Left renal cortex interstitium (tissue), 4 donors: ENCODE measurements around the gene BACE2. TPM values are rescaled to one million over a fixed set of nuclear protein-coding genes. Genes with fewer than 3 reads are reported as not detected.
A peak's percentile ranks its signal among the peaks of the same experiment; 100 is the strongest.
"Not testable (repeated sequence)": the region's sequence is repeated elsewhere in the genome, so short reads cannot be mapped to it uniquely, and the experiment has no call there.

ENCODE experiments used
- DNase-seq, 4 donors: peaks; one replicate each; pipeline ENCODE4 v3.0.0-alpha.2; 2013; ENCODE audit warnings: low read depth in 4 of 4, low spot score in 2 of 4, missing footprints in 1 of 4
- polyA plus RNA-seq, 4 donors: library from polyadenylated mRNA; unstranded; fragments of 120-200 nt; gene quantifications; one replicate each; pipeline ENCODE4 v1.2.1, GENCODE V29; 2013; ENCODE audit not compliant: insufficient read length in 4 of 4

Gene BACE2
- polyA plus RNA-seq, 4 donors, result 24.6 to 34.0 (median 28.6) TPM

DNA sequence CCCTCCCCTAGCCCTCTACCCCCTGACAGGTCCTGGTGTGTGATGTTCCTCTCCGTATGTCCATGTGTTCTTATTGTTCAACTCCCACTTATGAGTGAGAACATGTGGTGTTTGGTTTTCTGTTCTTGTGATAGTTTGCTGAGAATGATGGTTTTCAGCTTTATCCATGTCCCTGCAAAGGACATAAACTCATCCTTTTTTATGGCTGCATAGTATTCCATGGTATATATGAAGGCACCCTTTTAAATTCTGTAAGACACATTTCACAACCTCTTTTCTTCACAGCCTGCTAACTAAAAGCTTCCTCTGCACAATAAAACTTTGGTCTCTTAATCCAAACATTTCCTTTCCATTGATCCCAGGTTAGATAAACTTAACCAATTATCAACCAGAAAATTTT lies 88.3 kb downstream of the BACE2 start:
- DNase-seq, result not testable (repeated sequence)

DNA sequence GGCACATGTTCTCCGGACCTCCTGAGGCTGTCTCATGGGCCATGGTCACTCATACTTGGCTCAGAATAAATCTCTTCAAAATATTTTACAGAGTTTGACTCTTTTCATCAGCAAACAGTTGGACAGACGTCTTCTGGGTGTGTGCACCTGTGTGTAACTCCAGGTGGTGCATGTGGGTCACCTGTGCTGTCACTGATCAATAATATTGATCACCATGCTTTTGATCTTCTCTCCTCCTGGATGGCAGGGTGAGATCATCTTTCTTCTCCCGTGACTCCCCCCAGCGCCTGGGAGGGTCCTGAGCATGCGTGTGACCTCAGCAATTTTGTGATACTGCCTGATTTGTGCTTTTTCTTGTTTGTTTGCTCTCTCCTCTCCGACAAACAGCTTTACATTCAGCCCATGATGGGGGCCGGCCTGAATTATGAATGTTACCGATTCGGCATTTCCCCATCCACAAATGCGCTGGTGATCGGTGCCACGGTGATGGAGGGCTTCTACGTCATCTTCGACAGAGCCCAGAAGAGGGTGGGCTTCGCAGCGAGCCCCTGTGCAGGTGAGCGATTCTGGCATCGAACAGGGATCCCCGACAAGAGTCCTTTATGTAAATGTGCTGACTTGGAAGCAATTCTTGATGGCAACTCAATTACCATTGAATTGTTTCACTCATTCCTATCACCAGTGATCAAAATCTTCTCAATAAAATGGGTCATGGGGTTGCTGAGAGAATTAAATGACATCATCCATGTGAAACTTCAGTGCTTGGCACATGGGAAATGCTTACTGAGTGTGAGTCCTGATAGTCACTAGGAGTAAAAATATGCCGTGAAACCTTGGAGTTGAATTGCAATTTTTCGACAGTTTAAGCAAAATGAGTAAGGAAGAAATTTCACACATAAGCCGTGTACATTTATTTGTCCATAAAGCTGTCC lies 89.1 kb downstream of the BACE2 start:
- no peak for DNase-seq

DNA sequence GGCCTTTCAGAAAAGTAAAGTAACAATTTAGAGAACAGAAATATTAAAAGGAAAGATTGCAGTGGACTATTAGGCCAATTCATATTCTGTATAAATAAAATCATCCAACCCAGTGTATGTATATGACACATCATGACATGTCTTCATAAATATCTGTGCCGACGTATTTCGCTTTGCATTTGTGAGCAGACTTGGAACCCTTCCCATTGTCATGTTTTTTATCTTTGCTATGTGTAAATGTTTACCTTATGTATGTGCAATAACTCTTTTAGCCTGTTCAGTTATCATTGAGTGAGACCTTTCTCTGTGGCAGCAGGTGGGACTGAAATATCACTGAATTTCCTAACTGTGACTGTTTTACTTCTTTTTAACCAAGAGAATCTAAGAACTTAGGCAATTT lies 90.7 kb downstream of the BACE2 start:
- no peak for DNase-seq

DNA sequence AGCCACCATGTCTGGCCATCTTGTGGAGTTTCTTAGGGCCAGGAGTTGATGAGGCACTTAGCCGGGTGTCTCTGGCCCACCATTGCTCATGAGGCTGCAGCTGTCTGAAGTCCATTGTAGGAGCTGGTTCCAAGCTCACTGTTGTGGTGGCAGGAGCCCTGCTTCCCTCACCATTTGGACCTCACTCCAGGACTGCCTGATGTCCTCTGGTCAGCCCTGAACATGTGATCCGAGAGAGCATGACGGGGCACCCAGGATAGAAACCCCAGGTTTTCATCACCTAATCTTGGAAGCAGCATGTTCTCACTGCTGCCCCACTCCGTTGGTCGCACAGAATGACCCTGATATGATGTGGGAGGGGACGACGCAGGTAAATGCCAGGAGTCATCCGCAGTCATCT lies 92.5 kb downstream of the BACE2 start:
- DNase-seq, result no peak

DNA sequence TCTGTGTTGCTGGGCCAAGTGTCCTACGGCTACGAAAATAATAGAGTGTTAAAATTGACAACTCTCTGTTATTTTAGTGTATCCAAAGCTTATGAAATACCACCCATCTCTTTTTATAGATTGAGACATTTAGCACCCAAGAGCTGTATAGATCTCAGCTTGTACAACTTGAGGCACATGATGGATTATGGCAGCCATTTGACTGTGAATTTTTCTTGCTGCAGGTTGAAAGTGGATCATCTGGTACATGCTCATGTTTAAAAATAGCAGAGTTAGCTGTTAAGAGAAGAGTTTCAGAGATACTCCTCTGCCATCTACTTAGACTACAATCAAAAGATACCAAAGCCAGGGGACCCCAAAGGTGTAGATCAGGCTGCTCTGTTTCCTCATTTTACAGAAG lies 99.4 kb downstream of the BACE2 start:
- no peak for DNase-seq

DNA sequence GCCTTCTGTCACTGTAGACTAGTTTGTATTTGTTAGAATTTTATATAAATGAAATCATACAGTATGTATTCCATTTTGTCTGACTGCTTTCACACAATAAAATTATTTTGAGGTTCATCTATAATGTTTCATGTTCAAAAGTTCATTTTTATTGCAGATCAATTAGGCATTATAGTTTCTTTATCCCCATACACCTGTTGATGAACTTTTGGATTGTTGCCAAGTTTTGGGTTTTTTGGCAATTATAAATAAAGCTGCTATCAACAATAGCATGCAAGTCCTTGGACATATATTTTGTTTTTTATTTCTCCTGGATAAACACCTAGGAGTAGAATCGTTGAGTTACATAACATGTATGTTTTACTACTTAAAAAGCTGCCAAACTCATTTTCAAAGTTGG lies 101.6 kb downstream of the BACE2 start:
- no peak for DNase-seq

DNA sequence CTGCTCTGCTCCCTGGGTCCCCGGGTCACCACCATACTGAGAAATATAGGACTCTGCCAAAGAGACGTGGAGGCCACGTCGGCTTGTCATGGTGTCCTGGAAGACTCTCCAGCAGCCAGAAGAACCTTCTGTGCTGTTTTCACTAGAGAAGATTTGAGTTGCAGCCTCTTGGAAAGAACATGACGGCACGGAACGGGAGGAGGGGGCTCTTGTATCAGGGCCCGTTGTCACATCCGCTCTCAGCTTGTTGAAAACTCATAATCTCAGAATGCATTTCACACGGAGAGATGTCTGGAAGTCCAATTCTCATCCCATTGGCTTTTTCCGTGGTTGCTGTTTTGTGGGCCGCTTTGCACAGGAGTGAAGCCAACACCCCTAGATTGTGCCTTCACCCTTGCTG lies 109.2 kb downstream of the BACE2 start:
- no peak for DNase-seq

DNA sequence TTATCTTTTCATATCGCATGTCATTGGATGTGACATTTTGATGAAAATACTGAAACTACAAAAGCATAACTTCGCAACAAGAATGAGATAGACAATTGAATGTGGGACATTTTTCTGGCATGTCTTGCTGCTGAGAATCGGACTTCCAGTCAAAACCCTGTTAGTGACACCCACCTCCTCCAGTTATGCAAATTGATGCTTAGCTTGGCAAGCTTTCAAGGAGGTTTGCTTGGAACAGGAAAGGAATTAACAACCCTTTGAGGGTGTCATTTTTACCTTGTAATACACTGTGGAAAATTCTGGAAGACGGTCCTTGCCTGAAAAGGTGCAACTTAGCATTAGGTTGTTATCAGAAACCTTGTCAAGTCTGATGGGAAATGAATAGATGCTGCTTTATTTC lies 109.9 kb downstream of the BACE2 start:
- DNase-seq, result no peak

DNA sequence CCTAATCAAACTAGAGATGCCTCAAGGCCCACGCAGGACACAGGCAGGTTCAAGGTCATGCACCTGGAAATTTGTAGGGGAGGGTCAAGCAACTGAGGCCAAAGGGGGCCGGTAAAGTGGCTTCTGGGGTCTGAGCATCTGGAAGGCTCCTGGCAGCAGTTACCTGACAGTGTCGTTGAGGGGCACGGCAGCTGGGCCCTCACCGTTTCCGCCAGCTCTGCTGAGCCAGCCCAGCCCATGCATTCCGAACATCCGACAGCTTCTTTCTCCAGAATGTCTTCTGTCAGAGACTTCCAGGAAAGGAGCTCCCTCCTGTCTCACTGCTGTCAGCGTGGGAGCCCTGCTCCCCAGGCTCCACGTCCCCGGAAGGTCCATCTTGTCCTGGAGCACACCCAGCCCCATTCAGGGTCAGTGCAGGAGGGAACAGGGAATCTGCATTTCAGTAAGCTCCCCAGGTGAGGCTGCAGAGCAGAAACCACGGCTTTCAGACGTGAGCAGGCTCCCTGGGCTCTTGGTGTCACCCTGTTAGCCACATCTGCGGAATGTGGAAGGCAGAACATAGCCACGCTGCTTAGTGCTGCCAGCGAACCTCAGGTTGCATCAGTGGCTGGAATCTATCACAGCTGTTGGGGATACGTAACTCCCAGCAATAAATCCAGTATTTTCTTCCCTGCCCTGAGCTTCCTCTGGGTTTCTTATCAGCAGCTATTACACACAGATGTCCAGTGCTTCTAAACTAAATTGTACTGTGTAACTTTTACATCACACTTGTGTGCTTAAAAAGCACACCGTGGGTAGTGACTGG lies 112.4 kb downstream of the BACE2 start:
- no peak for DNase-seq

DNA sequence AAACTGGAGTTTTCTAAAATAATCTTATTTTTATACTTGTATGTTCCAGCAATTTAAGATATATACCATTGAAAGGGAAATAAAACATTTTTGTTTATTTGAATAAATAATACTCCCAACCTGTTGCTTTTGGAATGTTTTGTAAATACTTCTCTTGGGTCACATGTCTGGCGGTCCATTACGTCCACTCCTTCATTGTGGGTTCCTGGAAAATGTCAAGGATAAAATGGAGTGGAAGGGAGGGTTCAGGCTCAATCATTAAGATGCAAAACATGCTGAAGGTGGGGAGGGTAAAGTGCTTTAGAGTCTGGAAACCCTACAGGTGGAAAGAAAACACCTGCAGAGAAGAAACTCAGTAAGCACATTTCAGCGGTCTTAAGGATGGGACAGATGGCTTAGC lies 114.5 kb downstream of the BACE2 start:
- no peak for DNase-seq

DNA sequence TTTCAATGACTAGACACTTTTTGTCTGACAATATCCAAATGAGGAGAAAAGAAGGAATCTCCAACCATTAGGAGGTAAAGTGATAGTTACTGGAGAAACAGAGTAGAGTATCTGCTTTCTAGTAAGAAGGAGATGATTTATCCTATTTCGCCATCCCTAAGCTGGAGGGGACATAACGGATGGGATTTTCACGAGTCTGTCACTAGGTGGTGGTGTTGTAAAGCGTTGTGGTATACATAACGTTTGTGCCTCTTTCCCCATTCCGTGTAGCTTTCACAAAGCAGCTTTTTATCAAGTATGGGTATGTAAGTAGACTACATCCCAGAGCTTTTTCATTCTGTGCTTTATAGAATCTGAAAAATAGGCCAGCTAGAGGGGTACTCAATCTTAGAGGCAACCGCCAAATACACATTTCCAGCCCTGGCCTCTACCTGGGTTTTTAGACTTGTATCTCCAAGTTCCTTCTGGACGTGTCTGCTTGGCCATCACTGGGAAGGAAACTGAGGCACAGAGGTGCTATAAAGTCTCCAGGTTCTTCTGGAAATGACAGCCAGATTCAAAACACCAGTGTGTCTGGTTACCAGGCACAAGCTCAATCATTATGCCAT lies 115.4 kb downstream of the BACE2 start:
- DNase-seq, result peak; percentile 15 to 73 (median 54)

DNA sequence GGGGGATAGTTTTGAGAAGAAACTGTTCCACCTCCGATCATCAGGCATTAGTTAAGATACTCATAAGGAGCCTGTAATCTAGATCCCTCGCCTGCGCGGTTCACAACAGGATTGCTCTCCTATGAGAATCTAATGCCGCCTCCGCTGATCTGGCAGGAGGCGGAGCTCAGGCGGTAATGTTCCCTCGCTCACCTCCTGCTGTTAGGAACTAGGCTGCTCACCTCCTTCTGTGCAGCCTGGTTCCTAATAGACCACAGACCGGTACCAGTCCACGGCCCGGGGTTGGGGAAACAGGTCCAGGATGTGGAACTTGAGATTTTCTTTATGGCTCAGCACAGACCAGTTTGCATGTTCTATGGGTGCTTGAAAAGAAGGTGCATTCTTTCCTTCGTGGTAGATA lies 121.5 kb downstream of the BACE2 start:
- no peak for DNase-seq

DNA sequence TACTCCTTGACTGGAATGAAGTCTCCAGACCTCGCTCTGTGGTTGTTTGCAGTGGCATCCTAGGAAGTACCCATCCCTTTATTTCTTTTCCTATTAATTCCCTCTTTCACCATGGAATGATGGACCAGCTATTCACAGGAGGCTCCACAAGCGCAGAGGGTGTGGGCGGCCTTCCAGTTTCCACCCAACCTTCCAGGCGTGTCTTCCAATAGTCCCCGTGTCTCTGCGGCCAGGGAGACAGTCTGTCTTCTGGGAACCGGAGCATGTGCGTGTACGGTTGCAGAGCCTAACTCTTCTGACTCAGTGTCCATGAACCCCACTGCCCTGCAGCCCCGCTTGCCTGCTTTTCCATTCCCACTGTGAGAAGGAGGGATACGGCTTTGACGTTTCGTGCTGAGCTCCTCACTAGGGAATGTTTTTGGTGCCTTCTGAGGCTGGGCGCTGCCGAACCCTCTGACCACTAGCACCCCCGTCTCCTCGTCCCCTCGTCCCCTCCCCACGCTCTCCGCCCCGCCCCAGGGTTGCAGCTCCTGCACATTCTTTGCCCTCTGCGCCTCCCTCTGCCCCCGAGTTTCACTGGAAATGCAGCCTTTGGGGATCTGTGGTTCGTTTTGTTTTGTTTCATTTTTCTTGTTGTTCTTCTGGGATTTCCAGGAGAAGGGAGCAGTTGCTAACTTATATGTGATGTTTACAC lies 122.3 kb downstream of the BACE2 start:
- DNase-seq, result no peak

DNA sequence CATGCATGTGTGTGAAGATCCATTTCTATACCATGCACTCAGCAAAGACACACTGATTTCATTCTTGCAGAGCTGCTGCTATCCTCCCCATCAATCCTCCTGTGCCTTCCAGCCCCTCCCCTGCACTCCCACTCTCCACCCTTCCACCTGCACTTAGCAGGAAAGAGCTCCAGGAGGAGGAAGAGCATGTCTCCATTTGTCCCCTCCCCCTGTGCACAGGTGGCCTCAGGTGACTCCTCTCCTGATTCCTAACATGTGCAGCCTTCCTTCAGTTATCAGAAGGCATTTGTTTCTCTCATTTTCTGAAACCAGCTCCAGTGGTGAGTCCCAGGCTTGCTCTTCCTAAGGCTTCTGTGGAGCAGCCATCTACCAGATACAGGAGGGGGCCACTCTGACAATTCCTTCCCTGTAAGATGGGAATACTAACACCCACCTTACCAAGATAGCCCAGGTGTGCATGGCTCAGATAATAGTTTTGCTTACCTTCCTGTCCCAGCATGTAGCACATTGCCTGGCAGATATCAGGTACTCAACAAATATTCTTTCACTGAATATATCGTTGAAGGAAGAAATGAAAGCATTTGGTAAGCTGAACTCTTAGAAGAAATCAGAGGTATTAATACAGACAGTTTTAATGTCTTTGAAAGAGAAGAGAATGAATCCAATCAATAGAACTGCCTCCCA lies 126.7 kb downstream of the BACE2 start:
- DNase-seq, result no peak

DNA sequence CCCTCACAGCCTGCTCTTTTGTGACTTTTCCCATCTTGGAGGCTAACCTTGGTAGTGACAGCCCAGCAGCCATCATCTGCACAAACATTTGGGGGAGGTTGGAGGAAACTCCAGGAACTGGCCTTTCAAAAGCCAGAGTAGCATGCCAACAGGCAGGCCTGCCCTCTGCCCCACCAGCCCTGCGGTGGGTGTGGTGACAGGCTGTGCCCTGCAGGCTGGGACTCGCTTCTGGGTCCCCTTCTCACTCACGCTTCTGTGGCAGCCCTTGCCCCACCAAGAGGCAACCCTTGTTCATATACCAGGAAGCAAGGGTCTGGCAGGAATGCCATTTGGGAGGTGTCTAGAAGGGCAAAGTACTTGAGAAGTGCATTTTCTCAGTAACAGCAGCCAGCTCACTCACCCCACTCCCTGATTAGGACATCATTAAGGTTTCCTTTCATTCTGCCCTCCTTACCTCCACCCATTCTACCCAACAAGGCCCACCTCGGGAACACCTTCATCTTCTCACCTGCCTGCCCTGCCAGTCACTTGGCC lies 127.8 kb downstream of the BACE2 start:
- no peak for DNase-seq

DNA sequence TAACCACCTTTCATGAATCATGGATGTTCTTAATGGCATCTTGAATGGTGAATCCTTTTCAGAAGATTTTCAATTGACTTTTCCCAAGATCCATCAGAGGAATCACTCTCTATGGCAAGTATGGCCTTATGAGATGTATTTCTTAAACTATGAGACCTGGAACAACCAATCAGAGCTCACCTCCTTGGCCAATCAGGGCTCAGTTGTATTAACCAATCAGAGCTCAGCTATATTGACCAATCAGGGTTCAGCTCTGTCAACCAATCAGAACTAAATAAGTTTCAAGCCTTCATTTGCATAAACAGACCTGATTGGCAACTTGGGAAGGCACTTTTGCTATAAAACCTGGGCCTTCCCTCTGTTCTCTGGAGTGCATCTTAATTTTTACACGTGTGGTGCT lies 135.0 kb downstream of the BACE2 start:
- no peak for DNase-seq

DNA sequence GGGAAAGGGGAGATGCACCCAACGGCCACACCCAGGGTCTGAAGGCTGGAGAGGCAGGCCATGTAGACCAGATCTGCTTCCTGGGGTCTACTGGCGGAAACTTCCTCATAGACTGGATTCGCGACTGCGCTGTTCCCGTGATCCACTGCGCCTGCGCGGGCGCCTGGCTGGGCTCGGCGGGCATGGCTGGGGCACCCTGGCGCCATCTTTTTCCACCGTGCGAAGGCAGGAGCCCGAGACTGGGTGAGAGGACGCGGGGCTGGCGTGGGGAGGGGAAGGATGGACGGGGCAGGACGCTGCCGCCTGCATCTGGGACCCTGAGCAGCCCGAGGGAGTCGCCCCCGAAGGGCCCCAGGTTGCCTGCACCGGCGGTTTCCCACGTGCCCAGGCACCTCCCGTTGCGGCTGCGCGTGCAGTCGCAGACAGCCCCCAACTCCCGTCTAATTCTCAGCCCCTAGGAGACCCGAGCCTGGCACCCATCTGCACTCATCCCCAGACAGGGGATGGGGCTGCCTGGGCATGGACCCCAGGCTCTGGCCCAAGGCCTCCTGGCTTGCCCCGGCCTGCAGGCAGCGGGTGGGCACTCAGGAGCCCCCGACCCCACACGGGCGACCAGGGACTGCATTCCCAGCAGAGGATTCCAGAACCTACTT lies 136.2 kb downstream of the BACE2 start:
- no peak for DNase-seq

DNA sequence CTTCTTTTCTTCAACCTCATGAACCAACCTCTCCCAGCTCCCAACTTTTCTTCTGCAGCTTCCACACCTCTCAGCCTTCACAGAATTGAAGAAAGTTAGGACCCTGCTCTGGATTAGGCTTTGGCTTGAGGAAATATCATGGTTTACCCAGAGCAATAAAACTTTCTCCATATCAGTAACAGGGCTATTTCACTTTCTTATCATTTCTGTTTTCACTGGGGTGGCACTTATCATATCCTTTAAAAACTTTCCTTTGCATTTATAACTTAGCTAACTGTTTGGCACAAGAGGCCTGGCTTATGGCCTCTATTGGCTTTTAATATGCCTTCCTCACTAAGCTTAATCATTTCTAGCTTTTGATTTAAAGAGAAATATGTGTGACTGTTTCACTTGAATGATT lies 139.3 kb downstream of the BACE2 start:
- no peak for DNase-seq
